Iris pigment epithelial cell (primary cell): Measurements from ENCODE around the gene PTPRM.
"Not testable (repeated sequence)": the region's sequence is repeated elsewhere in the genome, so short reads cannot be mapped to it uniquely, and the experiment has no call there.

Experiments
- DNase-seq: peaks from one replicate; pipeline ENCODE4 v3.0.0-alpha.2; 2011; ENCODE audit warnings: low read depth

Gene PTPRM

GRCh38 chr18:7727361-7728076 lies 160.4 kb downstream of the PTPRM start:
- no peak for DNase-seq

- no peak for DNase-seq
These were observed 161.2 kb downstream of the PTPRM start for GRCh38 chr18:7728297-7728696.

GRCh38 chr18:7729868-7730267 lies 162.8 kb downstream of the PTPRM start:
- DNase-seq, result no peak

- DNase-seq, result no peak
These were observed 163.6 kb downstream of the PTPRM start for GRCh38 chr18:7730682-7731081.

- DNase-seq, result no peak
These were observed 166.5 kb downstream of the PTPRM start for GRCh38 chr18:7733642-7734041.

- no peak for DNase-seq
These were observed 168.1 kb downstream of the PTPRM start for GRCh38 chr18:7735196-7735595.

- DNase-seq, result no peak
These were observed 168.6 kb downstream of the PTPRM start for GRCh38 chr18:7735626-7736175.

- DNase-seq, result not testable (repeated sequence)
These were observed 169.4 kb downstream of the PTPRM start for GRCh38 chr18:7736526-7736925.

GRCh38 chr18:7737550-7737949 lies 170.4 kb downstream of the PTPRM start:
- no peak for DNase-seq

- peak; percentile 75 for DNase-seq
These were observed 173.7 kb downstream of the PTPRM start for GRCh38 chr18:7740821-7741220.

- DNase-seq, result no peak
These were observed 174.5 kb downstream of the PTPRM start for GRCh38 chr18:7741640-7742039.

GRCh38 chr18:7742224-7742623 lies 175.1 kb downstream of the PTPRM start:
- no peak for DNase-seq

GRCh38 chr18:7743256-7743655 lies 176.1 kb downstream of the PTPRM start:
- DNase-seq, result peak; percentile 51

GRCh38 chr18:7746106-7746505 lies 179.0 kb downstream of the PTPRM start:
- no peak for DNase-seq

- DNase-seq, result no peak
These were observed 181.3 kb downstream of the PTPRM start for GRCh38 chr18:7748251-7749007.

- no peak for DNase-seq
These were observed 181.9 kb downstream of the PTPRM start for GRCh38 chr18:7749008-7749405.

GRCh38 chr18:7749510-7749981 lies 182.4 kb downstream of the PTPRM start:
- DNase-seq, result peak; percentile 86

- DNase-seq, result no peak
These were observed 183.1 kb downstream of the PTPRM start for GRCh38 chr18:7750095-7750663.

GRCh38 chr18:7750966-7751365 lies 183.8 kb downstream of the PTPRM start:
- DNase-seq, result no peak

- DNase-seq, result no peak
These were observed 187.1 kb downstream of the PTPRM start for GRCh38 chr18:7754258-7754657.

GRCh38 chr18:7754725-7755181 lies 187.6 kb downstream of the PTPRM start:
- peak; percentile 75 for DNase-seq

GRCh38 chr18:7755753-7756475 lies 188.8 kb downstream of the PTPRM start:
- peak; percentile 75 for DNase-seq
